WERI-Rb-1 (cell line): ENCODE results near the gene SUGP2.

Source experiments
- DNase-seq: peaks from one replicate; pipeline ENCODE4 v3.0.0-alpha.2; 2020
- H3K27ac ChIP-seq: fragments of 250-450 bp; sonication (Bioruptor Pico); 2 replicates; pipeline ENCODE4 v1.5.1; 2020; ENCODE audit warnings: mild to moderate bottlenecking, moderate library complexity
- H3K27me3 ChIP-seq: fragments of 250-450 bp; sonication (Bioruptor Pico); 2 replicates; pipeline ENCODE4 v1.5.1; 2021; ENCODE audit warnings: mild to moderate bottlenecking, low read depth, moderate library complexity; ENCODE audit not compliant: insufficient read depth, severe bottlenecking
- H3K36me3 ChIP-seq: fragments of 250-450 bp; sonication (Bioruptor Pico); 2 replicates; pipeline ENCODE4 v1.5.1; 2020; ENCODE audit warnings: mild to moderate bottlenecking, moderate library complexity
- H3K4me3 ChIP-seq: 2 replicates; pipeline ENCODE4 v1.5.1; 2011; ENCODE audit warnings: low read depth, mild to moderate bottlenecking, control low read depth, low read length
- H3K9me3 ChIP-seq: fragments of 250-450 bp; sonication (Bioruptor Pico); 2 replicates; pipeline ENCODE4 v1.5.1; 2021; ENCODE audit warnings: mild to moderate bottlenecking, moderate library complexity; ENCODE audit not compliant: severe bottlenecking
- TF ChIP-seq, protein P1 (sequence below): IDR thresholded peaks from 2 replicates; pipeline ENCODE4 v1.5.1; 2011; ENCODE audit warnings: low read depth, mild to moderate bottlenecking, control low read depth, inconsistent platforms, low read length

The SUGP2 gene

GRCh38 chr19:19067276-19068072 lies 34.2 kb upstream of the SUGP2 start:
- no peaks in the 10 kb centered on the region for H3K9me3 ChIP-seq
- H3K27me3 ChIP-seq, result no peaks in the 10 kb centered on the region
- no peaks in the 10 kb centered on the region for H3K36me3 ChIP-seq
- no peak overlapping the region for H3K4me3 ChIP-seq
- H3K27ac ChIP-seq, result no peak overlapping the region; the same call in 1 of the 2 replicates
- TF ChIP-seq, protein P1, sequence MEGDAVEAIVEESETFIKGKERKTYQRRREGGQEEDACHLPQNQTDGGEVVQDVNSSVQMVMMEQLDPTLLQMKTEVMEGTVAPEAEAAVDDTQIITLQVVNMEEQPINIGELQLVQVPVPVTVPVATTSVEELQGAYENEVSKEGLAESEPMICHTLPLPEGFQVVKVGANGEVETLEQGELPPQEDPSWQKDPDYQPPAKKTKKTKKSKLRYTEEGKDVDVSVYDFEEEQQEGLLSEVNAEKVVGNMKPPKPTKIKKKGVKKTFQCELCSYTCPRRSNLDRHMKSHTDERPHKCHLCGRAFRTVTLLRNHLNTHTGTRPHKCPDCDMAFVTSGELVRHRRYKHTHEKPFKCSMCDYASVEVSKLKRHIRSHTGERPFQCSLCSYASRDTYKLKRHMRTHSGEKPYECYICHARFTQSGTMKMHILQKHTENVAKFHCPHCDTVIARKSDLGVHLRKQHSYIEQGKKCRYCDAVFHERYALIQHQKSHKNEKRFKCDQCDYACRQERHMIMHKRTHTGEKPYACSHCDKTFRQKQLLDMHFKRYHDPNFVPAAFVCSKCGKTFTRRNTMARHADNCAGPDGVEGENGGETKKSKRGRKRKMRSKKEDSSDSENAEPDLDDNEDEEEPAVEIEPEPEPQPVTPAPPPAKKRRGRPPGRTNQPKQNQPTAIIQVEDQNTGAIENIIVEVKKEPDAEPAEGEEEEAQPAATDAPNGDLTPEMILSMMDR, result no peak
- no peak for DNase-seq

- Histone ChIP-seq H3K9me3 (no peaks in the 10 kb centered on the region), H3K4me3 (peak overlapping the region; percentile 71), H3K27ac (no peak overlapping the region), H3K36me3 (no peaks in the 10 kb centered on the region), H3K27me3 (no peaks in the 10 kb centered on the region)
- TF ChIP-seq, protein P1, result no peak
- DNase-seq, result peak; percentile 63
Measured at GRCh38 chr19:19064811-19065745, 31.8 kb upstream of the SUGP2 start.

GRCh38 chr19:19064098-19064722 lies 30.9 kb upstream of the SUGP2 start:
- peak overlapping the region; percentile 71 for H3K4me3 ChIP-seq
- no peak for DNase-seq
- H3K27me3 ChIP-seq, result no peaks in the 10 kb centered on the region
- no peaks in the 10 kb centered on the region for H3K9me3 ChIP-seq
- TF ChIP-seq, protein P1, result peak; percentile 63
- H3K36me3 ChIP-seq, result peaks cover 7% of the 10 kb centered on the region
- peak overlapping the region; percentile 52 for H3K27ac ChIP-seq

DNA sequence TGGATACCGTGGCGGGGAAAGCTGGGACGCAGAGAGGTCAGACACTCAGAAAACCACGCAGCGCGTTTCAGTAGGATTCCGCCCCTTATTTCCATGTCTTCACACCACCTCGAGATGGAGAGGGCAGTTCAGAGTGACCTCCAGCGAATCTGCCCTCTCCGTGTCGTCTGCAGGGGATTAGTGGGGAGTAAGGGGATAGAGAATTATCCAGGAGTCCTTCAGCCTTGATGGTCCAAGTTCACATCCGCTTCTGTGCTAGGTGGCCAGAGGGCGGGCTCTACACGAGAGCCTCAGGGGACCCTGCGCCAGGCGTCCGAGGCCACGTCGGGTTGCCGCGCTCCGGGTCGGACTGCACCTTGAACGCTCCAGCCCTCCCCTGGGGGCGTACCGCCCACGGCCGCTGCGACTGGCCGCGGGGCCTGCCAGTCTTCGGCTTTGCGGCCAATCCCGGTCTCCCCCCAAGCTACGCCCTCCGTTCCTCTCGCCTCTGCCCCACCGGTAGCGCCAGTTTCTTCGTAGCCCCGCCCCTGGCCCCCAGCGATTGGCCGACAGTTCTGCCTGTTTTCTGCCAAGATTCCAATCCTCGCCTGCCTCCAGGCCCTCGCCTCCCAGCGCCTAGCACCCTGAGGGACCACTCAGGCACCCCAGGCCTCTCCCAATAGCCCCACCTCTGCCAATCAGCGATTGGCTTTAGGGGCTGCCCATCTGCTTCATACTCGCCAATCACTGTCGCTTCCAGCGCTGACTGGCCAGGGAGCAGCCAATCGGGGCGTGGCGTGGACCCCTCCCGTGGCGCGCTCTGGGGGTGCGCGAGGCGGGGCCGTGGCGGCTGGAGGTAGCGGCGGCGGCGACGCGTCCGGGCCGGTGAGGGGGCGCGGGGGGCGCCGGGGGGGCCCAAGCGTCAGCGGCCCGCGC lies 30.1 kb upstream of the SUGP2 start, which contains the start of gene SLC25A42:
TSS of gene SLC25A42 (plus strand) at position 812 of the 915 bp plus-strand sequence. CDS start 32,131 bp downstream, outside the sequence.
- Histone ChIP-seq H3K4me3 (peak within 1 kb of the TSS; percentile 71), H3K27ac (peak within 1 kb of the TSS; percentile 61), H3K9me3 (no peaks in the 10 kb centered on the region), H3K27me3 (no peaks in the 10 kb centered on the region), H3K36me3 (peaks cover 11% of the 10 kb centered on the region)
- DNase-seq, result peak; percentile 100
- TF ChIP-seq, protein P1, result no peak
